GM18870 (cell line): Measurements from ENCODE around the gene CEACAM20.
"Not testable (repeated sequence)": the region's sequence is repeated elsewhere in the genome, so short reads cannot be mapped to it uniquely, and the experiment has no call there.

Source experiments
- ATAC-seq: cut with Tn5 transposase; IDR thresholded peaks from one replicate; pipeline ENCODE4 v1.9.1; 2021; ENCODE audit warnings: moderate library complexity; ENCODE audit not compliant: unreplicated experiment

The CEACAM20 gene

GRCh38 chr19:44549507-44549906 lies 20.0 kb upstream of the CEACAM20 start:
- ATAC-seq = no peak

- ATAC-seq = no peak
Observed at GRCh38 chr19:44548736-44549135, 19.3 kb upstream of the CEACAM20 start.

GRCh38 chr19:44544031-44544430 lies 14.6 kb upstream of the CEACAM20 start:
- ATAC-seq = no peak

- no peak for ATAC-seq
Observed at GRCh38 chr19:44542671-44543070, 13.2 kb upstream of the CEACAM20 start.

GRCh38 chr19:44540736-44541135 lies 11.3 kb upstream of the CEACAM20 start:
- ATAC-seq = no peak

GRCh38 chr19:44539991-44540390 lies 10.5 kb upstream of the CEACAM20 start:
- ATAC-seq = no peak

GRCh38 chr19:44539236-44539826 lies 9.9 kb upstream of the CEACAM20 start:
- no peak for ATAC-seq

GRCh38 chr19:44535361-44535760 lies 5.9 kb upstream of the CEACAM20 start:
- ATAC-seq = not testable (repeated sequence)

GRCh38 chr19:44532819-44533218 lies 3.3 kb upstream of the CEACAM20 start:
- ATAC-seq = no peak

GRCh38 chr19:44530777-44531176 lies 1.3 kb upstream of the CEACAM20 start:
- no peak for ATAC-seq

- ATAC-seq = no peak
Observed at GRCh38 chr19:44527554-44527953, 1.9 kb downstream of the CEACAM20 start.

GRCh38 chr19:44525721-44526430 lies 3.6 kb downstream of the CEACAM20 start:
- ATAC-seq = no peak

- no peak for ATAC-seq
Observed at GRCh38 chr19:44521370-44521769, 8.1 kb downstream of the CEACAM20 start.

GRCh38 chr19:44517146-44517545 lies 12.3 kb downstream of the CEACAM20 start:
- ATAC-seq = no peak

- no peak for ATAC-seq
Observed at GRCh38 chr19:44515907-44516306, 13.6 kb downstream of the CEACAM20 start.

GRCh38 chr19:44515031-44515430 lies 14.4 kb downstream of the CEACAM20 start:
- ATAC-seq = no peak

GRCh38 chr19:44512326-44513298 lies 16.9 kb downstream of the CEACAM20 start:
- no peak for ATAC-seq

- ATAC-seq = no peak
Observed at GRCh38 chr19:44509478-44509877, 20.0 kb downstream of the CEACAM20 start.

- ATAC-seq = peak; percentile 92
Observed at GRCh38 chr19:44499962-44500949, 29.2 kb downstream of the CEACAM20 start, which contains the start of gene ZNF180. TSS of gene ZNF180 (minus strand) at chr19:44500522. CDS start at chr19:44497334, 3,188 bp downstream.

GRCh38 chr19:44499559-44499958 lies 29.9 kb downstream of the CEACAM20 start:
- ATAC-seq = no peak
